Naive B cell (primary cell): ENCODE measurements around the gene HNF1A. TPM values are rescaled to one million over a fixed set of nuclear protein-coding genes. Genes with fewer than 3 reads are reported as not detected.
A peak's percentile ranks its signal among the peaks of the same experiment; 100 is the strongest.

Experiments used
- ATAC-seq, 2 donors: fragments of 150-1000 bp; cut with Tn5 transposase; 2 replicates each; pipeline ENCODE4 v1.10.0; 2021; ENCODE audit warnings: low read depth in 2 of 2, mild to moderate bottlenecking in 2 of 2, moderate library complexity in 2 of 2
- DNase-seq: peaks from one replicate; pipeline ENCODE4 v3.0.0; 2022
- H3K27ac Mint-ChIP-seq, 6 donors: one replicate each; pipeline ENCODE4 v1.8.0; 2020 to 2022; ENCODE audit warnings: mild to moderate bottlenecking in 6 of 6, mixed read lengths in 6 of 6, moderate library complexity in 5 of 6, inconsistent platforms in 2 of 6
- H3K27me3 Mint-ChIP-seq, 3 donors: one replicate each; pipeline ENCODE4 v1.8.0; 2021 to 2022; ENCODE audit warnings: mixed read lengths in 3 of 3, mild to moderate bottlenecking in 1 of 3
- H3K36me3 Mint-ChIP-seq, 2 donors: one replicate each; pipeline ENCODE4 v1.8.0; 2020 to 2022; ENCODE audit warnings: mixed read lengths in 2 of 2, inconsistent platforms in 1 of 2, mild to moderate bottlenecking in 1 of 2
- H3K4me1 Mint-ChIP-seq, 3 donors: one replicate each; pipeline ENCODE4 v1.8.0; 2020 to 2022; ENCODE audit warnings: mixed read lengths in 3 of 3, inconsistent platforms in 1 of 3, mild to moderate bottlenecking in 1 of 3, moderate library complexity in 1 of 3
- H3K4me3 Mint-ChIP-seq, 8 donors: one replicate each; pipeline ENCODE4 v1.8.0; 2020 to 2022; ENCODE audit warnings: mild to moderate bottlenecking in 8 of 8, mixed read lengths in 8 of 8, moderate library complexity in 8 of 8, inconsistent platforms in 2 of 8
- H3K9me3 Mint-ChIP-seq, 7 donors: one replicate each; pipeline ENCODE4 v1.8.0; 2020 to 2022; ENCODE audit warnings: mixed read lengths in 7 of 7, mild to moderate bottlenecking in 5 of 7, inconsistent platforms in 2 of 7, moderate library complexity in 1 of 7
- polyA plus RNA-seq, 6 donors: library from polyadenylated mRNA; unstranded; fragments of 300-500 nt; fragmentation: Illumina TruSeq; gene quantifications; one replicate each; pipeline ENCODE4 v1.2.3, GENCODE V29; 2021; ENCODE audit warnings: low read depth in 6 of 6

Gene HNF1A
- polyA plus RNA-seq, 6 donors from 2014 or later, result not detected

- H3K4me1 Mint-ChIP-seq, result no peaks in the 10 kb centered on the region
- H3K27ac Mint-ChIP-seq, result no peak overlapping the region
- H3K36me3 Mint-ChIP-seq, result peaks cover 0 to 17% of the 10 kb centered on the region in 2 donors
- peaks cover 0 to 16% (median 0%) of the 10 kb centered on the region in 7 donors for H3K9me3 Mint-ChIP-seq
- no peak for DNase-seq
- H3K27me3 Mint-ChIP-seq, result peaks cover 10 to 22% (median 19%) of the 10 kb centered on the region in 3 donors
- H3K4me3 Mint-ChIP-seq, result no peak overlapping the region
- ATAC-seq, result no peak
Observed at GRCh38 chr12:120998435-120998834, 20.1 kb downstream of the HNF1A start.

GRCh38 chr12:120999191-121000120, 21.1 kb downstream of the HNF1A start:
- Mint-ChIP-seq H3K4me3 (no peak overlapping the region), H3K27me3 (peaks cover 9 to 16% (median 15%) of the 10 kb centered on the region in 3 donors), H3K27ac (peak overlapping the region in 1 of 6 donors; percentile 52), H3K4me1 (no peaks in the 10 kb centered on the region), H3K9me3 (peaks cover 0 to 14% (median 0%) of the 10 kb centered on the region in 7 donors), H3K36me3 (peaks cover 0 to 22% of the 10 kb centered on the region in 2 donors)
- DNase-seq, result no peak
- ATAC-seq, result no peak

DNA sequence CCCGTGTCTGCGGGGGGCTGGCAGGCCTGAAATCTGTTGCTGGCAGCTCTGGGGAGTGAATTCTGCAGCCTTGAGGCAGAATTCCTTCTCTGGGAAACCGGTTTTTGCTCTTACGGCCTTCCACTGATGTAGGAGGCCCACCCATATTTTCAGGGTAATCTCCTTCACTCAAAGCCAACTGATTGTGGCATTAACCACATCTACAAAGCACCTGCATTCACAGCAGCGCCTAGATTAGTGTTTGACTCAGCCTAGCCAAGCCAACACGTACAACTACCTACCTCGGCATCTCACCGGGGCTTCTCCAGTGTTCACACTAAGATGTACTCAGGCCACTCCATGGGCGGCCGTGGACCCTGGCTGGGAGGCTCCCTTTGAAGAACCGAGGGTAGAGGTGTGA, 22.2 kb downstream of the HNF1A start:
- ATAC-seq (no peak), DNase-seq (no peak)
- Mint-ChIP-seq H3K4me3 (no peak overlapping the region), H3K4me1 (peaks cover 0 to 4% (median 0%) of the 10 kb centered on the region in 3 donors), H3K36me3 (peaks cover 0 to 17% of the 10 kb centered on the region in 2 donors), H3K27ac (no peak overlapping the region), H3K9me3 (peaks cover 0 to 3% (median 0%) of the 10 kb centered on the region in 7 donors), H3K27me3 (peaks cover 0 to 6% (median 4%) of the 10 kb centered on the region in 3 donors)

DNA sequence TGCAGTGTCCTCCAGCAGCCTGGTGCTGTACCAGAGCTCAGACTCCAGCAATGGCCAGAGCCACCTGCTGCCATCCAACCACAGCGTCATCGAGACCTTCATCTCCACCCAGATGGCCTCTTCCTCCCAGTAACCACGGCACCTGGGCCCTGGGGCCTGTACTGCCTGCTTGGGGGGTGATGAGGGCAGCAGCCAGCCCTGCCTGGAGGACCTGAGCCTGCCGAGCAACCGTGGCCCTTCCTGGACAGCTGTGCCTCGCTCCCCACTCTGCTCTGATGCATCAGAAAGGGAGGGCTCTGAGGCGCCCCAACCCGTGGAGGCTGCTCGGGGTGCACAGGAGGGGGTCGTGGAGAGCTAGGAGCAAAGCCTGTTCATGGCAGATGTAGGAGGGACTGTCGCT, 22.7 kb downstream of the HNF1A start:
- H3K4me3 Mint-ChIP-seq, result no peak overlapping the region
- ATAC-seq (no peak), DNase-seq (no peak)
- H3K4me1 Mint-ChIP-seq, result peaks cover 0 to 5% (median 0%) of the 10 kb centered on the region in 3 donors
- peaks cover 0 to 12% of the 10 kb centered on the region in 2 donors for H3K36me3 Mint-ChIP-seq
- no peak overlapping the region for H3K27ac Mint-ChIP-seq
- no peaks in the 10 kb centered on the region for H3K9me3 Mint-ChIP-seq
- H3K27me3 Mint-ChIP-seq, result peaks cover 0 to under 1% (median 0%) of the 10 kb centered on the region in 3 donors

- ATAC-seq, result no peak
- peak overlapping the region in 1 of 6 donors; percentile 78 for H3K27ac Mint-ChIP-seq
- no peaks in the 10 kb centered on the region for H3K27me3 Mint-ChIP-seq
- peaks cover 0 to 5% (median 0%) of the 10 kb centered on the region in 3 donors for H3K4me1 Mint-ChIP-seq
- peaks cover 0 to 12% of the 10 kb centered on the region in 2 donors for H3K36me3 Mint-ChIP-seq
- H3K9me3 Mint-ChIP-seq, result no peaks in the 10 kb centered on the region
- no peak overlapping the region for H3K4me3 Mint-ChIP-seq
- no peak for DNase-seq
Observed at GRCh38 chr12:121001841-121002483, 23.6 kb downstream of the HNF1A start.

DNA sequence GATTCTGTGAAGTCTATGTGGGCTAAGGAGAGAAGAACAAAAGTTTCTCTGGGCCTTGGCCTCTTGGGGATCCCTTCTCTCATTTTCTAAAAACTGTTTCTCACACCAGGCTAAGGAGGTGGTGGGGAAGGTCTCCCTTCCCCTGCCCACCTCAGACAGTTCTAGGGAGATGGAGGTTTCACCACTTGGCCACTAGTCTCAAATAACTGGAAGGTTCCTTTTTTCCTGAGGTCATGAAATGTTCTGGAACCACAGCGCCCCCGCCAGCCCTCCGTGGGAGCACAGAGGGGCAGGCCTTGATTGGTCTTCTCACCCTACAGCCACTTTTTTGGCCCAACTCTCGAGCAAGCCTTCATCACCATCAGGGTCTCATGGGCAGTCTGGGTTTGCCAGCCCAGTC, 25.3 kb downstream of the HNF1A start:
- Mint-ChIP-seq H3K4me3 (no peak overlapping the region), H3K36me3 (peaks cover 0 to 15% of the 10 kb centered on the region in 2 donors), H3K27me3 (no peaks in the 10 kb centered on the region), H3K27ac (peak overlapping the region in 1 of 6 donors; percentile 15), H3K9me3 (no peaks in the 10 kb centered on the region), H3K4me1 (peaks cover 0 to 5% (median 0%) of the 10 kb centered on the region in 3 donors)
- ATAC-seq (no peak), DNase-seq (no peak)

DNA sequence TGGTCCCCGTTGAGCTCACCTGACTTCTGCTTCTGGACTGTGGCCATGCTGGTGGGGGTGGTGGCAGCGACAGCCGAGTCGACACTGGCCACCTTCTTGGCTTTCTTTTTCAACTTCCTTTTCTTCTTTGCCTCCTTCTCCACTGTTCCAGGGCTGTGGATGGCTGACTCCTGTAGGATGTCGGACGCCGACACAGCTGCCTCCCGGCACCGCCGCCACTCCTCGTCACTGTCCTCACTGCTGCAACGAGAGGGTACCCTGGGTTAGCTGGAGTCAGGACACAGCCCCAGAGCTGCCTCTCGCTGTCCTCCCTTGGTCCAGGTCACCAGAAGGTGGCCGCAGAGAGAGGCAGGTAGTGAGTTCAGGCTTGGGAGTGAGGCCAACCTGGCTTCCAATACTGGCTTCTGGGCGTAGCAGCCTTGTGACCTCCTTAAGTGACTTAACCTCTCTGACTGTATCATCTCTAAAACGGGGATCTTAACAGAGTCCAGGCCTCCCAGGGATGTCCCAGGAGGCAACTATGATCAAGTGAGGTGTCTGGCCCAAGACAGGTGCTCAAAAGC, 26.0 kb downstream of the HNF1A start:
- ATAC-seq (no peak), DNase-seq (no peak)
- peaks cover 0 to 22% of the 10 kb centered on the region in 2 donors for H3K36me3 Mint-ChIP-seq
- peaks cover 0 to 5% (median 0%) of the 10 kb centered on the region in 3 donors for H3K4me1 Mint-ChIP-seq
- H3K27ac Mint-ChIP-seq, result peak overlapping the region in 1 of 6 donors; percentile 76
- H3K27me3 Mint-ChIP-seq, result no peaks in the 10 kb centered on the region
- no peaks in the 10 kb centered on the region for H3K9me3 Mint-ChIP-seq
- H3K4me3 Mint-ChIP-seq, result no peak overlapping the region

DNA sequence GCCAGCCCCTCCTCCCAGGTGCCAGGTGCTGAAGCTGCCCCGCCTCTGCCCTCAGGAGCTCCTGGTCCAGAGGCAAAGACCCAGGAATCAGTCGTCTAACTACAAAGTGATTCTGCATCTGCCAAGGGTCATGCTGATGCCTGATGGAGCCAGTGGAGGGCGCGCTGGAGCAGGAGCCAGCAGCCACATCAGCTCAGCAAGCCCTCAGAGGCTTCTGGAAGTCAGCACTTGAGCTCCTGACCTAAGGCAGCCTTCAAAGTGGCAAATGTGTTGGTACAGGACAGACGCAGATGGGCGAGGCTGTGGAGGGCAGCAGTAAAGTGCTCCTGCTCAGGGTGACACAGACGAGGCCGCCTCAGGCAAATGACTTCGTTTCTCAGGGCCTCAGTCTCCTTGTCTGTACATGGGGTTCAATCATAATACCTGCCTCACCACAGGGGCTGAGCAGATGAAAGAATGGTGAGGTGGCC, 27.0 kb downstream of the HNF1A start:
- Mint-ChIP-seq H3K4me1 (peaks cover 0 to 5% (median 0%) of the 10 kb centered on the region in 3 donors), H3K27me3 (no peaks in the 10 kb centered on the region), H3K36me3 (peaks cover 0 to 24% of the 10 kb centered on the region in 2 donors), H3K4me3 (no peak overlapping the region), H3K9me3 (no peaks in the 10 kb centered on the region), H3K27ac (peak overlapping the region in 2 of 6 donors; percentile 22 to 24)
- DNase-seq, result no peak
- no peak for ATAC-seq

- no peak for DNase-seq
- H3K27ac Mint-ChIP-seq, result no peak overlapping the region
- no peaks in the 10 kb centered on the region for H3K9me3 Mint-ChIP-seq
- ATAC-seq, result no peak
- peaks cover 10 to 34% of the 10 kb centered on the region in 2 donors for H3K36me3 Mint-ChIP-seq
- peaks cover 0 to 7% (median 5%) of the 10 kb centered on the region in 3 donors for H3K4me1 Mint-ChIP-seq
- no peaks in the 10 kb centered on the region for H3K27me3 Mint-ChIP-seq
- no peak overlapping the region for H3K4me3 Mint-ChIP-seq
Observed at GRCh38 chr12:121008347-121009098, 30.2 kb downstream of the HNF1A start.

GRCh38 chr12:121009741-121010140, 31.4 kb downstream of the HNF1A start:
- Mint-ChIP-seq H3K27ac (no peak overlapping the region), H3K27me3 (no peaks in the 10 kb centered on the region), H3K4me3 (no peak overlapping the region), H3K4me1 (peaks cover 0 to 8% (median 6%) of the 10 kb centered on the region in 3 donors), H3K9me3 (no peaks in the 10 kb centered on the region), H3K36me3 (peaks cover 10 to 25% of the 10 kb centered on the region in 2 donors)
- ATAC-seq, result no peak
- DNase-seq, result no peak

GRCh38 chr12:121010860-121011259, 32.5 kb downstream of the HNF1A start:
- peaks cover 10 to 21% of the 10 kb centered on the region in 2 donors for H3K36me3 Mint-ChIP-seq
- H3K4me3 Mint-ChIP-seq, result no peak overlapping the region
- H3K27ac Mint-ChIP-seq, result no peak overlapping the region
- no peak for ATAC-seq
- DNase-seq, result no peak
- no peaks in the 10 kb centered on the region for H3K27me3 Mint-ChIP-seq
- no peaks in the 10 kb centered on the region for H3K9me3 Mint-ChIP-seq
- H3K4me1 Mint-ChIP-seq, result peaks cover 6 to 16% (median 10%) of the 10 kb centered on the region in 3 donors

DNA sequence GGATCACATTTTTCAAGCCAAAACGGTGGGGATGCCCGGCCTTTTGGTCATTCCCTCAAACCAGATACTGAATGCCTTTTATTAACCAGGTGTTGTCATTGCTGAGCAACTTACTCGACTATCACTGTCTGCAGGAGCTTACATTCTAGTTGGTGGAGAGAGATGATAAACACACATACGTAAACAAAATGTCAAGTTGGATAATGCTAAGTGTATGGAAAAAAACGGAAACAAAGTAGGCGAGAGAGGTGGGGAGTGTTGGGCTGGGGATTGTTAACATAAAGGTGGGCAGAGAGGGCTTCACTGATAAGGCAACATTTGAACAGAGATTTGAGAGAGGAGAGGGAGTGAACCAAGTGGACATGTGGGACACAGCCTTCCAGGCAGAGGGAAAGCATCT, 33.5 kb downstream of the HNF1A start:
- peak overlapping the region in 2 of 8 donors; percentile 40 to 78 for H3K4me3 Mint-ChIP-seq
- ATAC-seq, result no peak

More for the DNA sequence above, 33.5 kb downstream of the HNF1A start:
- Mint-ChIP-seq H3K9me3 (no peaks in the 10 kb centered on the region), H3K36me3 (peaks cover 15 to 21% of the 10 kb centered on the region in 2 donors), H3K27ac (no peak overlapping the region), H3K27me3 (no peaks in the 10 kb centered on the region), H3K4me1 (peaks cover 16 to 21% (median 18%) of the 10 kb centered on the region in 3 donors)
- no peak for DNase-seq
